ENCODE results near the gene TIAM1. TPM values are rescaled to one million over a fixed set of nuclear protein-coding genes. Genes with fewer than 3 reads are reported as not detected.

The TIAM1 gene
- total and polyA plus RNA-seq, 2 of the 8 experiments (the other 6 are each of a cell fraction or from before 2014, with no cell fraction given): 10.1 to 30.7 TPM

GRCh38 chr21:31260790-31261189 lies 83.3 kb downstream of the TIAM1 start:
- Histone ChIP-seq H3K4me3 (ENCODE audit: extremely low read depth in 1 of 4, insufficient read depth in 2 of 4, low read depth in 3 of 4, low read length in 4 of 4) (no peak overlapping the region), H3K9ac (replicated peaks in 1 of 4; ENCODE audit: extremely low read depth in 1 of 4, low read depth in 3 of 4, low read length in 3 of 4) (no peak overlapping the region), H3K4ac (replicated peaks; ENCODE audit: insufficient read length, low read depth, low read length) (no peak overlapping the region), H3K36me3 (ENCODE audit: control insufficient read depth in 2 of 4, insufficient read depth in 4 of 4, low read length in 3 of 4) (no peaks in the 10 kb centered on the region), H2AK5ac (ENCODE audit: low read depth, low read length) (no peak overlapping the region), H3K27me3 (replicated peaks in 1 of 4; ENCODE audit: control insufficient read depth in 3 of 4, extremely low read depth in 1 of 4, insufficient read depth in 3 of 4, low read length in 3 of 4) (peaks cover 0 to 2% (median 0%) of the 10 kb centered on the region in 4 experiments; a peak in 1 of 7 replicates), H3K9me3 (ENCODE audit: insufficient read depth in 2 of 2, low read depth in 1 of 2, low read length in 1 of 2) (no peaks in the 10 kb centered on the region), H3K79me2 (ENCODE audit: control insufficient read depth in 1 of 2, insufficient read depth in 2 of 2, low read length in 2 of 2) (peaks cover 0 to 2% of the 10 kb centered on the region in 2 experiments; a peak in 2 of 4 replicates), H4K91ac (replicated peaks; ENCODE audit: insufficient read length, low read length) (no peak overlapping the region), H3K79me1 (ENCODE audit: low read depth, low read length) (peaks cover 2% of the 10 kb centered on the region; the same call in 1 of the 2 replicates), H3K23ac (ENCODE audit: insufficient read length) (no peak overlapping the region), H3K56ac (replicated peaks; ENCODE audit: insufficient read length, low read depth, low read length) (no peak overlapping the region), H3K23me2 (ENCODE audit: low read depth, low read length) (no peaks in the 10 kb centered on the region), H2BK12ac (ENCODE audit: low read depth, low read length) (no peak overlapping the region), H4K5ac (ENCODE audit: insufficient read length, low read depth, low read length) (no peak overlapping the region), H3K14ac (ENCODE audit: insufficient read length) (no peak overlapping the region), H3K27ac (ENCODE audit: low read depth, low read length) (no peak overlapping the region), H3K4me1 (replicated peaks in 1 of 4; ENCODE audit: control insufficient read depth in 3 of 4, insufficient read depth in 4 of 4, low read length in 3 of 4) (peaks cover 0 to 2% (median 0%) of the 10 kb centered on the region in 4 experiments; a peak in 4 of 7 replicates), H3K18ac (ENCODE audit: extremely low read depth, low read length) (no peak overlapping the region), H2BK5ac (ENCODE audit: low read depth, low read length) (no peak overlapping the region), H4K8ac (ENCODE audit: extremely low read depth, insufficient read depth, low read length) (no peak overlapping the region), H2BK15ac (ENCODE audit: low read length) (no peak overlapping the region), H4K20me1 (replicated peaks in 1 of 2; ENCODE audit: control insufficient read depth in 1 of 2, insufficient read depth in 2 of 2, low read length in 2 of 2) (no peaks in the 10 kb centered on the region), H3K4me2 (ENCODE audit: insufficient read depth in 1 of 2, low read depth in 2 of 2, low read length in 2 of 2) (no peak overlapping the region), H2AFZ (ENCODE audit: low read length) (no peak overlapping the region), H2BK120ac (replicated peaks; ENCODE audit: low read depth, low read length) (no peak overlapping the region), H2BK20ac (ENCODE audit: low read length) (no peak overlapping the region)
- POLR2A ChIA-PET (ENCODE audit: partially characterized antibody): no interaction called here
- CTCF ChIA-PET (ENCODE audit: partially characterized antibody): interaction anchor here (0.6 to 0.7 kb wide), 2 partner anchors 49 to 62 kb away, joined by 3 read pairs; no protein-coding TSS in a partner anchor
- 85% methylated on average over 4 of the region's 4 CpGs; no CpG with 5 or more reads in 1 of the 2 experiments for WGBS, 2 experiments (ENCODE audit: extremely low coverage in 1 of 2, insufficient coverage in 1 of 2, insufficient read length in 1 of 2, insufficient replicate concordance in 2 of 2, low coverage in 1 of 2, low lambda C conversion rate in 2 of 2, missing lambda C conversion rate in 1 of 2)
- no peak for FAIRE-seq
- no peak for DNase-seq (ENCODE audit: low read depth in 1 of 2, low spot score in 2 of 2)
- TF ChIP-seq SP4 (IDR thresholded peaks at IDR 0.05; ENCODE audit: low read length) (no peak), TAF1 (IDR thresholded peaks at IDR 0.05; ENCODE audit: low read depth, low read length) (no peak), NRF1 (IDR thresholded peaks at IDR 0.05; ENCODE audit: low read depth, low read length) (no peak), MAX (IDR thresholded peaks at IDR 0.05) (no peak), EP300 (IDR thresholded peaks at IDR 0.05; ENCODE audit: borderline replicate concordance in 1 of 2, low read depth in 2 of 2, low read length in 2 of 2) (no peak), USF2 (IDR thresholded peaks at IDR 0.05; ENCODE audit: low read length) (no peak), RNF2 (IDR thresholded peaks at IDR 0.05; ENCODE audit: borderline replicate concordance, low read depth, low read length, missing control alignments, poor library complexity, severe bottlenecking) (no peak), POLR2AphosphoS5 (IDR thresholded peaks at IDR 0.05; ENCODE audit: low read depth, low read length) (no peak), JUND (IDR thresholded peaks at IDR 0.05; ENCODE audit: low read length) (no peak), ATF2 (IDR thresholded peaks at IDR 0.05; ENCODE audit: low read length) (no peak)
